HG03108 (cell line): ENCODE data around the gene CRACR2B.

Experiments used
- ATAC-seq: cut with Tn5 transposase; IDR thresholded peaks from one replicate; pipeline ENCODE4 v1.9.1; 2021; ENCODE audit warnings: moderate library complexity; ENCODE audit not compliant: unreplicated experiment

Gene CRACR2B

DNA sequence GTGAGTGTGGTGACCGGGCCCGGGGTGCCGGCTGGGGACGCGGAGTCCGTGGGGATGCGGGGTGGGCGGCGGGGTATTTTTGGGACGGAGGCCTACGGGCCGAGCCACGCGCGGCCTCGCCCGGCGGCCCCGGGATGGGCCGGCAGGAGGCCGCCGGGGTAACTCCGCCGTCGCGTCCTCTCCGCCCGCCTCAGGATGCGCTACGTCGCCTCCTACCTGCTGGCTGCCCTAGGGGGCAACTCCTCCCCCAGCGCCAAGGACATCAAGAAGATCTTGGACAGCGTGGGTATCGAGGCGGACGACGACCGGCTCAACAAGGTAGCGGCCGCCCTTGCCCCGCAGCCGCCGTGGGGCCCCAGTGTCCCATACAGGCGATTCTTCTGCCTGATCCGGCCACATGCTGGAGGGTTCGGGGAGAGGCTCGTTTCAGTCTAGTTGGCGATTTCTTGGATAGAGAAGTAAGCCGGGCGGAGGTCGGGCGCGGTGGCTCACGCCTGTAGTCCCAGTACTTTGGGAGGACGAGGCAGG is 17.6 kb upstream of the CRACR2B start:
- ATAC-seq: no peak

DNA sequence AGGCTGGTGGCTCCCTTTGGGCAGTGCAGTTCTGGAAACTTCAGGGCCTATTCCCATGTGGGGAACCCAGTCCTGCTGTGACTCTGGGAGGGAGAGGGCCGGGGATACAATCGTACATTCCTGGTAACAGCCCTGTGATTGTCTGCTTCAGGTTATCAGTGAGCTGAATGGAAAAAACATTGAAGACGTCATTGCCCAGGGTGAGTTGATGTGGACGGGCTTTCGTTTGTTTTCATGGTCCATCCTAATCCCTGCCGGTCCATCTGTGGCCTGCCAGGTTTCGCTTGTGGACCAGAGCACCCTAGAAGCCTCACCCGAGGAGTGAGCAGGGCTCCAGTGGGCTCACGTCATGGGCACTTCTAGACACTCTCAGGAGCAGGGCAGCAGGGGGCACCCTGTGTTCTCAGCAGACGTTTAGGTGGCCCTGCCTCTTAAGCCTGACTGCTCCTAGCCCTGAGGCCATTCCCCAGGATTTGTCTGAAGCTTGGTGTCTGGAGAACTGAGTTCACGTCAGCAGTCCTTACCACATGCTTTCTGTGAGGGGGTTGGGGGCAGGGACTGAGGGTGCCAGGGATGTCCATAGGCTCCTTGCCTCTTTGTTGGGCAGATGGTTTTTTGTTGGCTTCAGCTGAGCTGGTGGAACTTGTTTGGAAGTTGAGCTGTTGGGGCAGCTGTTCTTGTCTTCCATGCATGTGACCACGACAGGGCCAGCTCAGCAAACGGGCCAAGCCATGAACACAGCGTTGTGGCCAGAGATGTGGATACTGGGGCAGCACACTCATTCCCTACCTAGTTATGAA is 16.1 kb upstream of the CRACR2B start:
- no peak for ATAC-seq

DNA sequence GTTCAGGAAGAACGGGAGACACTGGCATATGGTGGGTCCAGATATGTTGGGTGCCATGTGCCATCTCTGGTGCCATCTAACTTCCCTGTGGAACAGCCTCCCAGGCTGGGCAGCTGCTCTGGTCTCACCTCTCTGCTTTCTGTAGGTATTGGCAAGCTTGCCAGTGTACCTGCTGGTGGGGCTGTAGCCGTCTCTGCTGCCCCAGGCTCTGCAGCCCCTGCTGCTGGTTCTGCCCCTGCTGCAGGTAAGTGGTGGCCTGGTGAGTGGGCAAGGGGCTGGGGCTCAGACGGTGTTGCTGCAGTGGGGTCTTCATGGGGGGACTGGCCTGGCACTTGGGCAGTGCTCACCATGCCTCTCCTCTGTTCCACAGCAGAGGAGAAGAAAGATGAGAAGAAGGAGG is 15.3 kb upstream of the CRACR2B start:
- ATAC-seq: no peak

DNA sequence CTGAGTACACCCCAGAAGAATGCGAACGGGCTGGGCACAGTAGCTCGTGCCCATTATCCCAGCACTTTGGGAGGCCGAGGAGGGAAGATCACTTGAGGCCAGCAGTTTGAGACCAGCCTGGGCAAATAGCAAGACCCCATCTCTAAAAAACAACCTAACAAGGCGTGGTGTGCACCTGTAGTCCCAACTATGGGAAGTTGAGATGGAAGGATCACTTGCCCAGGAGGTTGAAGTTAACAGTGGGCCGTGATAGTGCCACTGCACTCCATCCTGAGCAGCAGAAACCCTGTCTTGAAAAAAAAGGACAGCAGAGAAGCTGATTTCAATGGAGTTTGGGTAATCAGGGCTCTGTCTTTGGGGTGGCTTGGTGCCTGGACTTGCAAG is 14.7 kb upstream of the CRACR2B start:
- no peak for ATAC-seq

DNA sequence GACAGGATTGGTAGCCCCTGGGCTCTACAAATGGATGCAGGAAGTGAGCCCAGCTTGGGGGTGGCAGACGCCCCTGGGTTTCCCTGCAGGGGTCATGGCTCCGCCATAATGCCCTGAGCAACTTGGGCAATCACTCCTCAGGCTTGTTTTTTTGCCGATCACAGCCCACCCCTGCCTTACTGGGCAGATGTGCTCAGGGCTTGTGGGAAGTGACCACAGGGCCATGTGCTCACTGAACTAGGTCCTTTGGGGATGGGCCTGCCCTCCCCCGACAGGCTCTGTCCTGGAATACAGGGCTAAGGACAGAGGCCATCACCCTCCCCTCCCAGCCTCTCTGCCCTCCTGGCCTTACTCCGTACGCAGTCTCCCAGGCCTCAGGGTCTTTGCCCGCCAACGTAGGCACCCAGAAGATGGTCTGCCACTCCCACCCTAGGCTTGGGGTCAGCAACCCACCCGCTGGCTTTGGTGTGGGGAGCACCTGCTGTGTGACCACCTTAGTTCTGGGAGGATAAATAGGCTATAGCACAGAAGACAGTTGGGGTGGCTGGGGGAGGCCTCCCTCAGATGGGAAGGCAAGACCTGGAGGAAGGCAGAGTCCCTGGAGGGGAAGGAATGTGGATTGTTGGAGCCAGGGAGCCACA is 14.1 kb upstream of the CRACR2B start:
- no peak for ATAC-seq

DNA sequence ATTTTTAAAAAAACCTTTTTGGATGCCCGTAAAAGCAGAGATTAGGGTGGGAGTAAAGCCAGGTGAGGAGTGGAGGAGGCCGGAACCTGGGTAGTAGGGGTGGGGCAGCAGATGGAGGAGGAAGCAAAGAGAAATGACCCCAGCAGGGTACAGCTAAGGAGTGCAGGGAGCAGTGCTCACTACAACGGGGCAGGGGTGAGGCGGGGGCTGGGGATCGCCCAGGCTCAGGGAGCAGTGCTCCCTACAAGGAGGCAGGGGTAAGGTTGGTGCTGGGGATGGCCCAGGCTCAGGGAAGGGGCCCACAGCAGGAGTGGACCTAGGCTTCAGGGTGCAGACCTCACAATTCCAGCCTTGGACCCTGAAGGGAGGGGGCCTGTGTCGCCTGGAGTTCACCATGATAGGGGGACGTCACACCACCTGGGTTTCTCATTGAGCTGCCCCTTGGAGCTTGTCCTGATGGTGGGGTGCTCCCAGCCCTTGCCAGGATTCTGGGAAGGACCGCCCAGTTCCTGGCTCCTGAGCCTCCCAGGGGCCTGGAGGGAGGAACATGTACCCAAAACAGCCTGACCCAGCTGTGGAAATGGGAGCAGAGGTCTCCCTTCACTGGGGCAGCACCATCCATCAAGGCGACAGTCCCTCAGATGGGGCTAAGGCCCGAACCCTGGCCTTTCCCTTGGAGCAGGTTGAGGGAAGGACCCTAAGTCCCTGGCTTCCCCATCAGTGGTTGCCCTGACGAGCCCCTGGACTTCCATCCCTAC is 11.9 kb upstream of the CRACR2B start:
- no peak for ATAC-seq

DNA sequence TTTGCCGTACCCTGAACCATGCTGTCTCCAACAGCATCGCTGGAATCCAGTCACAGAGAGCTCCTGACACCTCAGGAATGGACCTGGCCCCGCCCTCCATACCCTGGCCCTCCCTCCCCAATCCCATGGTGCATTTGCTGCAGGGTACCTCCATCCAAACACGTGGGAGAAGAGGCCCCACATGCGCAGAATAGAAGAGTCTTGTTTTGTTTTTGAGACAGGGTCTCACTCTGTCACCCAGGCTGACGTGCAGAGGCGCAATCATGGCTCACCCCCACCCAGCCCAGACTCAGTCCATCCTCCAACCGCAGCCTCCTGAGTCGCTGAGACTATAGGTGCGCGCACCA is 11.3 kb upstream of the CRACR2B start:
- ATAC-seq: no peak

DNA sequence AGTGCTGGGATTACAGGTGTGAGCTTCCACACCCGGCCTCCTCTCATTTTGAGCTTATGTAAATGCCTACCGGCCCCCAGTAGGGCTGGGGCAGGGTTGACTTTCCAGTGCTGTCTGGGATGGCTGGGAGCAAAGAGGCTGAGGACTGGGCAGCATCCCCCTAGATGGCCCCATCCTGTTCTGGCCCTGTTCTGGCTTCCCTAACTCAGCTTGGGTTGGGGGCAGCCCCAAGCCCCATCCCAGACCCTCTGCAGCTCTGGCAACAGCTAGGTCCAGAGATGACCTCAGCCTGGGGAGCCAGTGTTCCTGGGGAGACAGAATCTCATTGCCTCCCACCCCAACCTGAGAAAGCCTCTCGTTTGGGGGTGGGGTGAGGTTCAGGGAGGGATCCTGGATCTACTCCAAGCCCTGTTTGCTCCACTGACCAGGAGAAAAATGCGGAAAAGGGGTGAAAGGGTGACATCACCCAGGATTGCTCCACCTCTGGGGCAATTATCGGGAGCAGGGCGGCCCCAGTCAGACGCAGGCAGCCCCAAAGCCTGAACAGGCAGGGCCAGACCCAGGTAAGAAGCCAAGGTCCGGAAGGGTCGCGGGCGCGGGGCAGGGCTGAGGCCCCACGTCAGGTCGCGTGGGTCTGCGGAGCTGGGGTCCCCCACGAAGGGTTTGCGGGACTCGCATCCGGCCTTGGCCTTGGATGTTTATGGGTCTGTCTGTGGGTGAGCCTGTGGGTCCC is 9.2 kb upstream of the CRACR2B start, which contains the start of gene PNPLA2:
TSS of gene PNPLA2 (plus strand) at position 519 of the 733 bp plus-strand sequence. CDS start 805 bp downstream, outside the sequence.
- no peak for ATAC-seq

DNA sequence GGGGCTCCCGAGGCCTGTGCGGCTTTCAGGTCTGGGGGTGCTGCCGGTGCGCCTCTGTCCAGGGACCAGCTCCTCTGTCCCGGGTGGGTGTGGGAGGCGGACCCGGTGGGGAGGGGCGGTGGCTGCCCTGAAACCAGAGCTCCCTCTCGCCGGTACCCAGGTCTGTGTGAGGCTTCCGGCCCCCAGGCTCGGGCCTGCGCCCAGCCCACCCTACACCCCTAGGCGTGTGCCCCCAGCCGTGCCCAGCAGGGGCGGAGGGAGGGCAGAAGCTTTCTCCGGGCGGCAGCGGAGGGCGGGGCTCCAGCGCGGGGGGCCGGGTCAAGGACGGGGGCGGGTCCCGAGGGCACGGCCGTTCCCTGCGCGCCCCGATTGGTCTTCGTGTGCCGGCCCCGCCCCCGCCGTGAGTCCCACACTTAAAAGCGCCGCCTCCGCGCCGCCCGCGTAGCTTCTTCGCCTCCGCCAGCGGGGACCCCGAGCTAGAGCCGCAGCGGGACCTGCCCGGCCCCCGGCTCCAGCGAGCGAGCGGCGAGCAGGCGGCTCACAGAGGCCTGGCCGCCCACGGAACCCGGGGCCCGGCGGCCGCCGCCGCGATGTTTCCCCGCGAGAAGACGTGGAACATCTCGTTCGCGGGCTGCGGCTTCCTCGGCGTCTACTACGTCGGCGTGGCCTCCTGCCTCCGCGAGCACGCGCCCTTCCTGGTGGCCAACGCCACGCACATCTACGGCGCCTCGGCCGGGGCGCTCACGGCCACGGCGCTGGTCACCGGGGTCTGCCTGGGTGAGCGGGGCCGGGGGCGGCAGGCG is 8.4 kb upstream of the CRACR2B start:
- ATAC-seq: peak; percentile 52

DNA sequence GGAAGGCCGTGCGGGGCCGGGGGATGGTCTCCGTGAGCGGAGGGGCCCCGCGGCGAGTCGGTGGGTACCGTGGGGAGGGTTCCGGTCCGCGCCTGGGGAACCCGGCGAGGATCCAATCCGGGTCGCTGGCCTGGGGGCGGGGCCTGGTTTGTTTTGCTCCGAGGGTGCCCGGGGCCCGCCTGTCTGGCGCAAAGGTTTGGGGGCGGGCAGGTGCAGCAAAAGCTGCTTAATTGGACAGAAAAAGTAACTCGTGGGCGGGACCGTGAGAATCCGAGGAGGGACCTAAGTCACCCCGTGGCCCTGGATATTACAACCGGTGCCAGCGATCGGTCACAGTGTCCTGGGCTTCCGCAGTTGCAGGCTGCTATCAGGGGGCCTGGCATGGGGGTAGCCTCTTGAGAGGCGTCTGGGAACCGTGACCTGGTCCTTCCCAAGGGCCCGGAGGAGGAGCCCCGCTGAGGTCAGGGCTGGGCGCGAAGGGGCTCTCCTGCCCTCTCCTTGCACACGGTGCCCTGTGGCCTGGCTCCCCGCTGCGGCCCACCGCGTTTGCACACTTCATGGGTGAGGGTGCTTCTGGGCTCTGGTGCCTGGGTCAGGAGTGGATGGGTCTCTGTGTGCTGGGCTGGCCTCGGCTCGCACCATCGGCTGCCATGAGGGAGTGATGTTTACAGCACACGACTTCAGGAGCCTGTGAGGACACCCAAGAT is 7.6 kb upstream of the CRACR2B start:
- peak; percentile 59 for ATAC-seq

DNA sequence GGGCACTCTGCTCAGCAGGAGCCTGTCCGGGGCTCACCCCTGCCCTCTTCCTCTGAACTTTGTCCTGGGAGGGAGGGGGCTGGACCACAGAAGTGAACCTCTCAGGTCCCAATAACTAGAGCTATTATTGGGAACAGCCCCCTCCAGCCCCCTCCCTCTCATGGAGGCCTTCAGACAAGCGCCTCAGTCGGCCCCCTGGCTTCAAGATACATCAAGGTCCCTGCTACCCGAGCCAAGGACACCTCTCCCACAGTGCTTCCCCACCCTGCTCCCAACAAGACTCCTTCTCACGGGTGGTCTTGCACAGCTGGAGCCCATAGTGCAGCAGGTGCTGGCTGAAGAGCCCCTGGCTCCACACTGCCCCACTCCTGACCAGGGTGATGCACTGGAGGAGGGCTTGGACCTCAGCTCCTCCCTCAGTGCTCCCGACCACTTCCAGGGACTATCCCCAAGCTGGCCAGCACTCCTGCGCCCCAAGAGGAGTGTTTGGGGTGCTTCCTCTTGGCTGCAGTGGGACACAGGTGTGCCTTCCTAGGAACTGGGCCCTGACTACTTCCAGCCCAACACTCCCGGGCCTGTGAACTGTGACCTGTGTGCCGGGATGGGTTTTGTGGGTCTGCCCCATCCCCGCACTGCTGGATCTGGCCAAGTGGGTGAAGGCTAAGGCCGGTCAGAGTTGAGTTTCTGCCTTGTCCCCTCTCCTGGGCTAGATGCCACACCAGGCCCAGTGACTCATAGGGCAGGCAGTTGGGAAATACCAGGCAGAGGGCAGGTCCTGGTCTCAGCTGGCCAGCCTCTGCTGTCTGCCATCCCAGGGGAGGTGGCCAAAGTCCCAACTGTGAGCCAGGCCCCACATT is 6.8 kb upstream of the CRACR2B start:
- ATAC-seq: no peak

DNA sequence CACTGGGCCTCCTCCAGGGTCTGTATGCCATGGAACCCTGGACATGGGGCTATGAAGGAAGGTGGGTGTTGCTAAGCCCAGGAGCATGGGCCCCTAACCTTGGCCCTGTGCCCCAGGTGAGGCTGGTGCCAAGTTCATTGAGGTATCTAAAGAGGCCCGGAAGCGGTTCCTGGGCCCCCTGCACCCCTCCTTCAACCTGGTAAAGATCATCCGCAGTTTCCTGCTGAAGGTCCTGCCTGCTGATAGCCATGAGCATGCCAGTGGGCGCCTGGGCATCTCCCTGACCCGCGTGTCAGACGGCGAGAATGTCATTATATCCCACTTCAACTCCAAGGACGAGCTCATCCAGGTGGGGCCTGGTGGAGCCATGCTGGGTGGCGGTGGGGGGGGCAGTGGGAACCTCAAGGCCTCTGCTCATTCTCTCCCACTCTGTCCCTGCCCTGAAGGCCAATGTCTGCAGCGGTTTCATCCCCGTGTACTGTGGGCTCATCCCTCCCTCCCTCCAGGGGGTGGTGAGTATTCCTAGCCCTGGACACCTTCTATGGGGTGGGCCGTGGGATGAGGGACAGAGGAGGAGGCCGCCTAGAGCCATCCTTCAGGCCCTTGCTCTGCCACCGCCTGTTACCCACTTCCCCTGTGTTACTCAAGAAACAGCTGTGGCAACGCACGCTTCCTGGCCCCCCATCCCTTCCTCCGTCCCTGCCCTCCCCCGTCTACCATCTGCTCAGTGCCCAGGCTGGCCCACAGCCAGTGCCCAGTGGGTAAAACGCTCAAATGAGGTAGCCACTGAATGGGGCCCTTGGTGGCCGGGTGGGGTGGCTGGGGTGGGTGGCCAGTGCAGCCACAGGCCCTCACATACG is 6.0 kb upstream of the CRACR2B start:
- no peak for ATAC-seq

DNA sequence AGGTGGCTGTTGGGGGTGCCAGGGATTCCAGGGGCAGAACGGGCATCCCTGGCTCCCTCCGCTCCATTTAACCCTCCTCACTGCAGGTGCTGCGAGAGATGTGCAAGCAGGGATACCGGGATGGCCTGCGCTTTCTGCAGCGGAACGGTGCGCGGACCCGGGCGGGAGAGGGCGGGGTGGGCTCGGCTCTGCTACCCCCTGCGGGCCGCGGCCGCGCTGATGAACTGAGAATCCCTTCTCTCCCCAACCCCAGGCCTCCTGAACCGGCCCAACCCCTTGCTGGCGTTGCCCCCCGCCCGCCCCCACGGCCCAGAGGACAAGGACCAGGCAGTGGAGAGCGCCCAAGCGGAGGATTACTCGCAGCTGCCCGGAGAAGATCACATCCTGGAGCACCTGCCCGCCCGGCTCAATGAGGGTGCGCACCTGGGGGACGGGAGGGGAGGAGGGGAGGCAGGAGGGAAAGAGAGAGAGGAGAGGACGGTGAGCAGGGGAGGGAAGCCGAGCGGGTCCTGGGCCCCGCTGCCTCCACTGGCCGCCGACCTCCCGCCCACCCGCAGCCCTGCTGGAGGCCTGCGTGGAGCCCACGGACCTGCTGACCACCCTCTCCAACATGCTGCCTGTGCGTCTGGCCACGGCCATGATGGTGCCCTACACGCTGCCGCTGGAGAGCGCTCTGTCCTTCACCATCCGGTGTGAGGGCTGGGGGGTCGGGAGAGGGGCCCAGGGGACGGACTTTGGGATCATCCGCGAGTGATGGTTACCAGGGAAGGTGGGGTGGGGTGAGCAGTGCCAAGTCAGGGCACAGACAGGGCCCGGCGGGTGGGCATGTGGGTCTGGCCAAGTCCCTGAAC is 4.1 kb upstream of the CRACR2B start:
- ATAC-seq: no peak

DNA sequence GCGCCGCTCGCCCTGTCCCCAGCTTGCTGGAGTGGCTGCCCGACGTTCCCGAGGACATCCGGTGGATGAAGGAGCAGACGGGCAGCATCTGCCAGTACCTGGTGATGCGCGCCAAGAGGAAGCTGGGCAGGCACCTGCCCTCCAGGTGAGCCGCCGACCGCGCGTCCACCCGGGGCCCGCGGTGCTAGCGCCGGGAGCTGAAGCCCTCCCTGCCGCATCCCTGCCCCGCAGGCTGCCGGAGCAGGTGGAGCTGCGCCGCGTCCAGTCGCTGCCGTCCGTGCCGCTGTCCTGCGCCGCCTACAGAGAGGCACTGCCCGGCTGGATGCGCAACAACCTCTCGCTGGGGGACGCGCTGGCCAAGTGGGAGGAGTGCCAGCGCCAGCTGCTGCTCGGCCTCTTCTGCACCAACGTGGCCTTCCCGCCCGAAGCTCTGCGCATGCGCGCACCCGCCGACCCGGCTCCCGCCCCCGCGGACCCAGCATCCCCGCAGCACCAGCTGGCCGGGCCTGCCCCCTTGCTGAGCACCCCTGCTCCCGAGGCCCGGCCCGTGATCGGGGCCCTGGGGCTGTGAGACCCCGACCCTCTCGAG is 3.3 kb upstream of the CRACR2B start:
- no peak for ATAC-seq

DNA sequence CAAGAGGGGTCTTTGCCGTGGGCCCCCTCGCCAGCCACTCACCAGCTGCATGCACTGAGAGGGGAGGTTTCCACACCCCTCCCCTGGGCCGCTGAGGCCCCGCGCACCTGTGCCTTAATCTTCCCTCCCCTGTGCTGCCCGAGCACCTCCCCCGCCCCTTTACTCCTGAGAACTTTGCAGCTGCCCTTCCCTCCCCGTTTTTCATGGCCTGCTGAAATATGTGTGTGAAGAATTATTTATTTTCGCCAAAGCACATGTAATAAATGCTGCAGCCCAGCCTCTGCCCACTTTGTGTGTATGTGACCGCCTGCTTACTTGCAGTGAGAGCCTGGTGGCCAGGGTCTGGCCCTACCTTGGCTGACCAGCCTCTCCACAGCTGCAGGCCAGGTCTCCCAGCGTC is 2.8 kb upstream of the CRACR2B start:
- ATAC-seq: no peak
